Kidney (tissue), 14 donors: Measurements from ENCODE around the gene ZNF611. TPM values are rescaled to one million over a fixed set of nuclear protein-coding genes. Genes with fewer than 3 reads are reported as not detected.
A peak's percentile ranks its signal among the peaks of the same experiment; 100 is the strongest.
"Not testable (repeated sequence)": the region's sequence is repeated elsewhere in the genome, so short reads cannot be mapped to it uniquely, and the experiment has no call there.

Experiments used
- DNase-seq, 5 donors: peaks; one replicate each; pipeline ENCODE4 v3.0.0-alpha.2; 2013 to 2020
- FAIRE-seq: peaks from 2 replicates; lab custom pipeline; 2012; peaks lifted over from hg19 to GRCh38; lab: Jason Lieb, UNC
- H3K27ac ChIP-seq, 2 donors: one replicate each; pipeline ENCODE4 v1.7.0; 2013; ENCODE audit warnings: low read depth in 2 of 2, low read length in 2 of 2, inconsistent platforms in 1 of 2
- H3K27me3 ChIP-seq: one replicate; pipeline ENCODE4 v1.7.1; 2013; ENCODE audit warnings: low read length, inconsistent platforms; ENCODE audit not compliant: control insufficient read depth, insufficient read depth
- H3K36me3 ChIP-seq, 3 donors: one replicate each; pipeline versions ENCODE4 v1.7.0 to v1.7.1; 2013; ENCODE audit warnings: low read length in 3 of 3, control low read depth in 1 of 3, inconsistent platforms in 1 of 3; ENCODE audit not compliant: insufficient read depth in 3 of 3, control insufficient read depth in 2 of 3
- H3K4me1 ChIP-seq, 3 donors: one replicate each; pipeline versions ENCODE4 v1.7.0 to v1.7.1; 2013; ENCODE audit warnings: low read length in 3 of 3, inconsistent platforms in 1 of 3, low read depth in 1 of 3; ENCODE audit not compliant: control insufficient read depth in 2 of 3, insufficient read depth in 2 of 3
- H3K4me3 ChIP-seq, 3 donors: one replicate each; pipeline versions ENCODE4 v1.7.0 to v1.8.1; 2013; ENCODE audit warnings: low read length in 3 of 3, control low read depth in 1 of 3, inconsistent platforms in 1 of 3
- H3K9ac ChIP-seq, 3 donors: one replicate each; pipeline versions ENCODE4 v1.7.0 to v1.7.1; 2013; ENCODE audit warnings: low read length in 3 of 3, control low read depth in 1 of 3, inconsistent platforms in 1 of 3
- H3K9me3 ChIP-seq, 3 donors: one replicate each; pipeline versions ENCODE4 v1.7.0 to v1.7.1; 2013; ENCODE audit warnings: low read length in 3 of 3, control low read depth in 1 of 3, inconsistent platforms in 1 of 3; ENCODE audit not compliant: control insufficient read depth in 2 of 3, insufficient read depth in 1 of 3
- intact Hi-C: fragments of 100-400 bp; cut with DNase I; formaldehyde crosslinking; loops from one replicate; pipeline ENCODE4 v1.11.1; 2022
- polyA plus RNA-seq: library from polyadenylated mRNA; stranded (reverse); fragments of 350-450 nt; fragmentation: Illumina TruSeq; extraction: RNeasy Lipid Tissue Mini Kit (QIAGEN cat#74804); gene quantifications from one replicate; pipeline ENCODE4 v1.2.3, GENCODE V29; 2014; ENCODE audit warnings: low read depth, low replicate concordance; ENCODE audit not compliant: insufficient read depth
- total RNA-seq: library from RNA; stranded (reverse); fragmentation: NEBNext Ultra II Directional; extraction: Animal tissue kit (Norgen Biotek cat#: 25700); gene quantifications from one replicate; pipeline ENCODE4 v1.2.1, GENCODE V29; 2021
- TF ChIP-seq, protein P1 (sequence below): IDR thresholded peaks from 3 replicates; pipeline ENCODE4 v1.5.1; 2012; ENCODE audit warnings: mild to moderate bottlenecking, moderate library complexity, borderline replicate concordance; ENCODE audit not compliant: insufficient read depth; ENCODE audit errors: extremely low read depth
- donor health status: control.
- donor health status: control.
- donor health status: control.
- donor health status: control.
- donor health status: control.
- donor health status: DM: yes; HTN: yes; CAD: no.
- donor health status: Normal renal cell carcinoma (clear cell type).

The ZNF611 gene
- total and polyA plus RNA-seq, 2 donors from 2014 or later = 3.6 to 42.7 TPM

DNA sequence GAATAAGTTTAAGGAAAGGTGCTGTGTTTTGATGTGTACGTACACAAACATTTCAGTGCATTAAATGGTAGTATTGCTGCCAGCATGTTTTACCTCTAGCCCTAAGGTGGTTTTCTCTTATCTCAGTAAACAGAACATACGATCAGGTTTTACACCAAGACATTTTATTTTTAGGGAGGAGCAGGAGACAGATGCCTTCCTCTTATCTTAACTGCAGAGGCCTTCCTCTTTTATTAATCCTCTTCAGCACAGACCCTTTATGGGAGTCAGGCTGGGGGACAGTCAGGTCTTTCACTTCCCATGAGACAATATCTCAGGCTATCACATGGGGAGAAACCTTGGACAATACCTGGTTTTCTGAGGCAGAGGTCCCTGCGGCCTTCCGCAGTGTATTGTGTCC lies 14.9 kb upstream of the ZNF611 start:
- Histone ChIP-seq H3K27ac (no peak overlapping the region), H3K4me3 (no peak overlapping the region), H3K27me3 (no peaks in the 10 kb centered on the region), H3K4me1 (peaks cover 0 to 4% (median 0%) of the 10 kb centered on the region in 3 donors), H3K36me3 (no peaks in the 10 kb centered on the region), H3K9me3 (no peaks in the 10 kb centered on the region), H3K9ac (no peak overlapping the region)
- no peak for DNase-seq
- TF ChIP-seq, protein P1, sequence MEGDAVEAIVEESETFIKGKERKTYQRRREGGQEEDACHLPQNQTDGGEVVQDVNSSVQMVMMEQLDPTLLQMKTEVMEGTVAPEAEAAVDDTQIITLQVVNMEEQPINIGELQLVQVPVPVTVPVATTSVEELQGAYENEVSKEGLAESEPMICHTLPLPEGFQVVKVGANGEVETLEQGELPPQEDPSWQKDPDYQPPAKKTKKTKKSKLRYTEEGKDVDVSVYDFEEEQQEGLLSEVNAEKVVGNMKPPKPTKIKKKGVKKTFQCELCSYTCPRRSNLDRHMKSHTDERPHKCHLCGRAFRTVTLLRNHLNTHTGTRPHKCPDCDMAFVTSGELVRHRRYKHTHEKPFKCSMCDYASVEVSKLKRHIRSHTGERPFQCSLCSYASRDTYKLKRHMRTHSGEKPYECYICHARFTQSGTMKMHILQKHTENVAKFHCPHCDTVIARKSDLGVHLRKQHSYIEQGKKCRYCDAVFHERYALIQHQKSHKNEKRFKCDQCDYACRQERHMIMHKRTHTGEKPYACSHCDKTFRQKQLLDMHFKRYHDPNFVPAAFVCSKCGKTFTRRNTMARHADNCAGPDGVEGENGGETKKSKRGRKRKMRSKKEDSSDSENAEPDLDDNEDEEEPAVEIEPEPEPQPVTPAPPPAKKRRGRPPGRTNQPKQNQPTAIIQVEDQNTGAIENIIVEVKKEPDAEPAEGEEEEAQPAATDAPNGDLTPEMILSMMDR = no peak
- FAIRE-seq = no peak
- intact Hi-C loops = no loop called here

DNA sequence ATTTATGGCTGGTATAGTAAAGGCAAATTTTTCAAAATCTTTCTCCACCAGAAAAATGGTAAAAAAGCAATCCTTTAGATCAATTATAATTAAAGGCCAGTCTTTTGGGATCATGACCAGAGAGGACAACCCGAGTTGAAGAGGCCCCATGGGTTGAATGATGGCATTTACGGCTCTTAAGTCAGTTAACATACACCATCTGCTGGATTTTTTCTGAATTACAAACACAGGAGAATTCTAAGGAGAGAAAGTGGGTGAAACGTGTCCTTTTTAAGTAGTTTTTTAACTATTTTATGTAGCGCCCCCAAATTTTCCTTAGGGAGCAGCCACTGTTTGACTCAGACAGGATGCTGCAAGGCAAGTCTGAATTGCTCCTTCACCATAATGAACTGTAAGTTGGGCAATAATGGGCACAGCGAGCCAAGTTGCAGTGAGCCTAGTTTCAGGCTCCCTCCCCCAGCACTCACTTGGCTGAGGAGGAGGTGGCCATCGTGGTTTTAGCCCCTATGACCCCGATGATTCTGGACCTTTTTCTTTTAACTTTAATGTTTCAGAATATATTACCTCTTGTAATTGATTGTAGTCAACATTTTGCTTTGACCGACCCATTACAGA lies 13.6 kb upstream of the ZNF611 start:
- DNase-seq = peak in 2 of 5 donors; percentile 71 to 77
- Histone ChIP-seq H3K4me1 (peaks cover 0 to 4% (median 0%) of the 10 kb centered on the region in 3 donors), H3K9ac (no peak overlapping the region), H3K36me3 (no peaks in the 10 kb centered on the region), H3K27me3 (no peaks in the 10 kb centered on the region), H3K9me3 (no peaks in the 10 kb centered on the region), H3K27ac (no peak overlapping the region), H3K4me3 (no peak overlapping the region)
- intact Hi-C loops = no loop called here
- FAIRE-seq = no peak
- TF ChIP-seq, protein P1 = peak; percentile 30

DNA sequence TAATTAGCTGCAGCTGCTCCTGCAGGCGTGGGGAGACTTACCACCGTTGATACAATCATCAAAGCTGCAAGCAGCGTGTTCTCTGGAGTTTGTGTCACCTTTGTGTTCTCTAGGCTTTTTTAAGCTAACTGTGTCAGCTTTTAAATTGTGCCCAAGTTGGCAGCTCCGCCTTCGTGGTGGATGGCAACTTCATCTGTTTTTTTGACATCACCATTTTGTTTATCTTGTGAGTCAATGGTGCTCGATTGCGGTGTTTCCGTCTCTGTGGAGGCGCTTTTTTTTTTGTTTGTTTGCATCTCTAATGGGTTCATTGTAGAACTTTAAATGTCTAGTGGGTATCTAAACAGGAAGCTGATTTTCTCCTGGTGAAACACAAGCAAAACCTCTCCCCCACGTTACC lies 11.1 kb upstream of the ZNF611 start:
- DNase-seq, intact Hi-C loops, H3K4me1 ChIP-seq, H3K27ac ChIP-seq, H3K36me3 ChIP-seq, H3K9me3 ChIP-seq, H3K27me3 ChIP-seq, FAIRE-seq, H3K9ac ChIP-seq, H3K4me3 ChIP-seq: not testable (repeated sequence)

DNA sequence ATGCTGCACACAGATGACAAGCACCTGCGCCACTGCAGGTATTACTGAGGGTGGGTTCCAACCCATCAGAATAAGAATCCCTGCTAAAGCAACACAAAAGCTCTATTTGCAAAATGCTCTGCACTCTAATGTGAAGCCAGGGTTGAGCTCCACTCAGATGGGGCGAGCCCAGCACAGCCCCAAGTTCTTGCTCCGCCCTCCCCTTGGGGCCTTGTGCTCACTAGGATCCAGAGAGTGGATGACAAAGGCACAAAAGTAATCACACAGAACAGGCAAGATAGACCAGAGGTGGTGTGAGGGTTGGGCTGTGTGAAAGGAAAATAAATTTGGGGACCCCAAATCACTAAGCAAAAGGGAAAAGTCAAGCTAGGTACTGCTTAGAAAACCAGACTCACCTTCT lies 8.2 kb upstream of the ZNF611 start:
- no peaks in the 10 kb centered on the region for H3K36me3 ChIP-seq
- H3K9me3 ChIP-seq = no peaks in the 10 kb centered on the region
- TF ChIP-seq, protein P1 = no peak
- intact Hi-C loops = no loop called here
- no peak overlapping the region for H3K27ac ChIP-seq
- no peak for FAIRE-seq
- no peak overlapping the region for H3K4me3 ChIP-seq
- DNase-seq = no peak
- no peaks in the 10 kb centered on the region for H3K4me1 ChIP-seq
- no peak overlapping the region for H3K9ac ChIP-seq
- H3K27me3 ChIP-seq = no peaks in the 10 kb centered on the region
